Measurements from ENCODE around the gene SLC12A4.
"Not testable (repeated sequence)": the region's sequence is repeated elsewhere in the genome, so short reads cannot be mapped to it uniquely, and the experiment has no call there.

SLC12A4 gene

DNA sequence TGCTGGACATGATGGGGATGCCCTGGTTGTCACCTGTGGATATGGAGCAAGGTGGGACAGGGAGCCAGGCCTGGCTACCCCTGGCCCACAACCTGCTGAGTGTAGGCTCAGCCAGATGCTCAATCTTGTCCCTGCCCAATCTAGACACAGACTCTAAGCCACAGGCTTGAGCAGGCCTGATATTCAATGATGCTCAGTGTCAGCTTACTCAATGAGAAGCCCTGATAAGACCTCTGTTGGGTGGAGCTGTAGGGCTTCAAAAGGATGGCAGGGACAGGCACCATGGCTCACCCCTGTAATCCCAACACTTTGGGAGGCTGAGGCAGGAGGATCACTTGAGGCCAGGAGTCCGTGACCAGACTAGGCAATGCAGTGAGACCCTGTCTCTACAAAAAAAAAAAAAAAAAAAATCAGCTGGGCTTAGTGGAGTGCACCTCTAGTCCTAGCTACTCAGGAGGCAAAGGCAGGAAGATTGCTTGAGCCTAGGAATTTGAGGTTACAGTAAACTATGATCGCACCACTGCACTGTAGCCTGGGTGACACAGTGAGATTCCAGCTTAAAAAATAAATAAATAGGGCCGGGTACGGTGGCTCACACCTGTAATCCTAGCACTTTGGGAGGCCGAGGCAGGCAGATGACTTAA is 27.9 kb downstream of the SLC12A4 start:
- DNase-seq, result no peak

DNA sequence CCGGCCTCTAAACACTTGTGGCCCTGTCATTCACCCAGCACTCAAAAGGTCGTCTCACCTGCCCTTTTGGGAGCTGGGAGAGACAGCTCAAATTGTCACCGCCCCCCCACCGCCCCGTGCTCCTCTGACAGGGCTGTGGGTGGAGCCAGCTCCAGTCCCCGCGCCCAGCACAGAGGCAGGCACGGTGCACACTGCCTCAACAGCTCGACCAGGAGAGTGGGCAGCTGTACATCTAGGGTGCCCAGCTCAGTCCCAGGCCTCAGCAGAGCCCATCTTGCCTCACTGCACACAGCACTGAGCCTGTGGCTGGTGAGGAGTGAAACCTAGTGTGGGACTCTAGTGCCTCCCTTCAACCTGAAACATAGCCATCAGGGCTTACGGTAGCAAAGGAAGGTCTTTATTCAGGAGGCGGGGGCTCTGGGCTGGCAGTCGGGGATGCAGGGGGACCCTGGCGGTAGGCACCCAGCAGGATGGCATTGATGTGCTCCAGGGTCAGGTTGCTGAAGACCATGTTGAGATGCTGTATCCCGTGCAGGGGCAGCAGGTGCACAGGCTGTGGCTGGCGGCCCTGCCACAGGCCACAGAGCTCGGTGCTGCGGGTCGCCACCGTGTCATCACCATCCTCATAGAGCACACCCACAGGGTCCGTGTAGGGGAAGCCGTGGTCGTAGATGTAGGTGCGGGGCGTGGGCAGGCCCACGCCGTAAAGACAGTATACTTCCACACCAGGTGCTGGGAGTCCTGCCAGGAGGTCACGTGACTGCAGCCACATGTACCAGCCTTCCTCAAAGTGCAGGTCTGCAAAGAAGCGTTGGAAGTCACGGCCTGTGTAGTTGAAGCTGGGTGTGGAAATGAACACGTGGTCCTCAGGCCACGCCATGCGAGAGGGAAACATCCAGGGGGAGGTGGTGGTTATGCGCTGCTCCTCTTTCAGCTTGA is 28.7 kb downstream of the SLC12A4 start:
- DNase-seq, result no peak

DNA sequence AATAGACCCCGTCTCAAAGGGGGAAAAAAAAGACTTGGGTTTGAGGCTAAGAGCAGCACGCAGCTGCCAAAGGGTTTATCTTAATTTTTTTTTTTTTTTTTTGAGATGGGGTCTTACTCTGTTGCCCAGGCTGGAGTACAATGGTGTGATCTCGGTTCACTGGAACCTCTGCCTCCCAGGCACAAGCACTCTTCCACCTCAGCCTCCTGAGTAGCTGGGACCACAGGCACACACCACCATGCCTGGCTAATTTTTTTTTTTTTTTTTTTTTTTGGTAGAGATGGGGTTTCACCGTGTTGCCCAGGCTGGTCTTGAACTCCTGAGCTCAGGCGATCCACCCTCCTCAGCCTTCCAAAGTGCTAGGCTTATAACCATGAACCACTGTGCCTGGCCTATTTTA is 30.7 kb downstream of the SLC12A4 start:
- not testable (repeated sequence) for DNase-seq

DNA sequence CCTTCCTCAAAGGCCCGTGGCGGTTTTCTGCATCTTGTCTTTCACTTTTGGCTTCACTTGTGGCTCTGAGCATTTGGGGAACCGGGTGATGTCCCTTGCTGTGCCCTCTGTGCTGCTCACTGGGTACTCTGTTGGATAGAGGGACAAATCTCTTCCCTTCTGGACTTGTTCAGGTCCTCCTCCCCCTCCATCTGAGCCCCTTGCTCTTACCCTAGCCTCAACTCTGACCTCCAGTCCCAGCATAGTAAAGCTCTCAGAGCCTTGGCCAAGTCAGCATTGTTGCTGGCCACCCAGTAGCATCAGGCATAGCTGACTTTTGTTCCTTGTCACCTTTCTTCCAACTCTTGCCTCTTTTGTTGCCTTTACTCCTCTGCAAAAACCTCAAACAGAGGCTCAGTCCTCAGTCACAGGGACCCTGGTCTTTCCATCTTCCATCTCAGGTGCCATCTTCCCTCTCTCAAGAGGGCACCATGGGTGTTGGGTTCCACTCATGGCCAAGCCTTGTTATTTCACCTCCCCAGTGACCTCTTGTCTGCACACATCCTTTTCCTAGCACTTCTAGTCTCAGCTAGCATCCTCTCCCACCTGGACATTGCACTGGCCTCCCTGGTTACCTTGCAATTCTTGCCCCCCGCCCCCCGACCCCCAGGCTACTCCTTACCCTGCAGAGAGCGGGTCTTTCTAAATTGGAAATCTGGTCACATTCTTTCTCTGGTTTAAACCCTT is 31.4 kb downstream of the SLC12A4 start:
- DNase-seq, result no peak

DNA sequence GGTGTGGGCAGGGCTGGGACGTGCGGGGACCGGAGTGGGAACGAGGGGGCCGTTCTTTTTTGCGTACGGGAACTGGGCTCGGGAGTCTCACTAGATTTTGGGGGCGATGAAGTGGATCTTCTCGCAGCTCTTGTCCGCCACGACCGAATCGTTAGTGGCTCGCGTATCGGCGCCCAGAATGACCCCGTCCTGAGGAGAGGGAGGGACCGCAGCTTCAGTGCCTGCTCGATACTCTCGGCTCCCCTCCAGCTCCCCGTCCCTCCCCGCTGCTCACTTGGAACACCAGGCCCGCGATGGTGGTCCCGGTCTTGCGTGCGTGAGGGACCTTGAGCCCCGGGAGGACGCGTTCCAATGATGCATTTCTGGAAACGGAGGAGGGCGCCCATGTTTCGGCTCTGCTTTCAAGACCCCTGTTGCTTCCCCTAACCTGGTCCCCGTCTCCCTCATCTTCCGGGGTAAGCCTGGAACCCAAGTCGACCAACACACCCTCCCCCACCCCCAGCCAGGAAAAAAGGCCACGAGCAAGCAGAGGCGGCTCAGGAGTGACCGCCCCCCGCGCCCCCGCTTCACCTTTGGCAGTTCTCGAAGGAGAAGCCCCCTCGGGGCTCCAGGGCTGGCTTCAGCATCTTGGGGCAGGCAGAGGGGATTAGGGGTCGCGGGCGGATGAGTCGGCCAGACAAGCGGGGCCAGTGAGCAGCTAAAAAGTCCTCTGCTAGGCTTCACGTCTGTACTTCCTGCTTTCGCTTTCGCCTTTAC is 32.1 kb downstream of the SLC12A4 start, which contains the start of gene PSMB10:
PSMB10 (minus strand) TSS at position 727 of the 756 bp plus-strand sequence; CDS start at position 626, 101 bp downstream.
- peak; percentile 11 for DNase-seq

DNA sequence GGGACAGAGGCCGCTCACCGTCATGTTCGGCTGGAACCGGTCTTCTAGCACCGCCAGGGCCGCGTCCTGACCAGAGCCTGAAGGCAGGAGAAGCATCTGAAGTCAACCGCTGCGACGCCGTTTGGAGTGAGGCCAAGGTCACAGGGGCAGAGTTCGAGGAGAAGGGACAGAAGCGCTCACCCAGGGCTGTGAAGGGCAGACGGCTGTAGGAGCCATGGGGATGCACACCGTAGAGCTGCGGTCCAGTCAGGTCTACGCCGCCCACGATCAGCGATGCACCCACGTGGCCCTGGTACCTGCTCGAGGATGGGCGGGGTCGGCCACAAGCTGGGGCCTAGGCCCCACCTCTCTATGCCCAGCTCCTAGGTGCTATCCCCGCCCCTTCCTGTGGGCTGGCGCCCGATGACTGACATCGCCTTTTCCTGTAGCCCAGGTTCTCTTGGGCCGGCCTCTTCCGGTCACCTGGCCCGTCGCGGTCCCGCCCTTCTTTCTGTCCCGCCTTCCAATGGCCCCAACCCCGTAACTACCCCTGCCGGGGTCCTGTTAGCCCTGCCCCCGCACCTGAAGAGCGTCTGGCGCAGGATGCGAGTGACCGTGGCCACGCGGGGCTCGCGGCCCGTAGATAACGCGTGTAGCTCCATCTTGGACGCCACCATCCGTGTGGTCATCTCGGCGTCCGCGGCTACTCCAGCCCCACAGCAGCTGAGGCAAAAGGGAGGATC is 32.9 kb downstream of the SLC12A4 start:
- DNase-seq, result peak; percentile 90

DNA sequence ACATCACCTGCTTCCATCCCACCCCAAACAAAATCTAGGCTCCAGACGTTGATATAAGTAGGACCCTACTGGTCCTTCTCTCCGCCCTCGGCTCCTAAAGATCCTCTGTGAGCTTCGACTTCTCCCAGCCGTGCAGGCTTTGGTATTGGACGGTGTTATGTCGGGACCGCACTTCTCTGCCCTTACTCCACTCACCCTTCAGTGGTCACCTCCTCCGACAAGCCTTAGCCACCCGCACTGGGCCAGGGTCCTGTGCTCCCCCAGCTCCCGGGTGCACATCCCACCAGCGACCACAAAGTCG is 33.4 kb downstream of the SLC12A4 start:
- no peak for DNase-seq

DNA sequence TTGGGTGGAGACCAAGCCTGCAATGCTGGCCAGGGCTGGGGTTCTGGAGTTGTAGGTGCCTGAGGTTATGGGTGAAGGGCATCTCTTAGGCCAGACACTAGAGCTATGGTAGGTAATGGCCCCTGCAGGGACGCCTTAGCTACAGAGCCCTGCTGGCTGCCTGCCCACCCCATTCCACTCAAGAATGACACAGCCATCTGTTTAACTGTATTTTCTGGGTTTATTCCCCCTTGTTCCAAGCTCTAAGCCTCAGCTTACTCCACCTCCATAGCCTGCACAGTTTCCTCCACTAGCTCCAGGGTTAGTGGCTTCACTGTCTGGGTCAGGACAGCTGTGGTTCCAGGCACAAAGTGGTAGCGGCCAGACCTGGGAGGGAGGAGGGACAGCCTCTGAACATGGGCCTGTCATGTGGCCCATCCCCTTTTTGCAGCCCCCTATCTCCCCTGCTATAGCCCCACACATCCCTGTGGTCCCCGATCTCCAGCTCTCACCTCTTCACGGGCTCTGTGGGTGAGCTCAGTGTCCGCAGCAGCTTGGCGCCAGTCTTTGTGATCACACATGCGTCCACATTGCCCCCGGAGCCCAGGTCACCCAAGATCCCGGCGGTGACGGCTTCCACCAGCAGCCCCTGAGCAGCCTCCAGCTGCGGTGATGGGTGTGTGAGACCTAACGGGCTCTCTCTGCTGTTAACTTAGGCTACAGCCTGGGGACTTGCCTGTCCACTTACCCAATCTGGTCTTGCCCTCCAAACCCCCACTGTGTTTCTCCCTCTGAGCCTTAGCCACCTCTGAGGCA is 33.9 kb downstream of the SLC12A4 start:
- DNase-seq, result no peak

DNA sequence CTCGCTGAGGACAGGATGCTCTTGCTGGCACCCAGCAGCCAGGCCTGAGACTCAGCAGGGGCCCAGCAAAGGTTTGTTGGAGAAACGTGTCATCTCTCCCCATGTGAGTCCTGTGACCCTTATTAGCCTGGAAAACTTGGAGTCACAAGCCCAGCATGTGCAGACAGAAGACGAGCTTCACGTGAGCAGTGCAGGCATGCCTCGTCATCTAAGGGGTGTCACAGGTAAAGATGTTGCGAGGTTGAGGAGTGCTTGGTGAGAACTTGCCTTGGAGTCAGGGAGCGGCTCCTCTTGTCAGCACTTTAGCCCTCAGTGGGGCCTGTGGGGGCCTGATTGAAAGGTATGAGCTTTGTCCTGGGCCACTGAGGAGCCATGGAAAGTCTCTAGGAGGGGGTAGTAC is 34.6 kb downstream of the SLC12A4 start:
- no peak for DNase-seq

DNA sequence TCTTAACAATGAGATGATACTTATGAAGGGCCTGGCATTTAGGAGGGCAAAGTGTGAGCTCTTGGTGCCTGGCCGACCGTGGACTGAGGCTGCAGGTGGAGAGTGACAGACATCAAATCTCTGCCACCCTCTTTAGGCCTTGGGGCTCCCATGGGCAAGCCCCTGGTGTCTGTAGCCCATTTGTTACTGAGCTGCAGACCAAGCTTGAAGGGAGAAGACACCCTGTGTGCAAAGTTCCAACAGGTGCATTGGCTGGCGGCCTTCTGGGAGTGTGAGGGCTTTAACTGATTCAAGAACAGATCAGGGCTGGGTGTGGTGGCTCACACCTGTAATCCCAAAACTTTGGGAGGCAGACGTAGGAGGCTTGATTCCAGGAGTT is 36.0 kb downstream of the SLC12A4 start:
- no peak for DNase-seq

DNA sequence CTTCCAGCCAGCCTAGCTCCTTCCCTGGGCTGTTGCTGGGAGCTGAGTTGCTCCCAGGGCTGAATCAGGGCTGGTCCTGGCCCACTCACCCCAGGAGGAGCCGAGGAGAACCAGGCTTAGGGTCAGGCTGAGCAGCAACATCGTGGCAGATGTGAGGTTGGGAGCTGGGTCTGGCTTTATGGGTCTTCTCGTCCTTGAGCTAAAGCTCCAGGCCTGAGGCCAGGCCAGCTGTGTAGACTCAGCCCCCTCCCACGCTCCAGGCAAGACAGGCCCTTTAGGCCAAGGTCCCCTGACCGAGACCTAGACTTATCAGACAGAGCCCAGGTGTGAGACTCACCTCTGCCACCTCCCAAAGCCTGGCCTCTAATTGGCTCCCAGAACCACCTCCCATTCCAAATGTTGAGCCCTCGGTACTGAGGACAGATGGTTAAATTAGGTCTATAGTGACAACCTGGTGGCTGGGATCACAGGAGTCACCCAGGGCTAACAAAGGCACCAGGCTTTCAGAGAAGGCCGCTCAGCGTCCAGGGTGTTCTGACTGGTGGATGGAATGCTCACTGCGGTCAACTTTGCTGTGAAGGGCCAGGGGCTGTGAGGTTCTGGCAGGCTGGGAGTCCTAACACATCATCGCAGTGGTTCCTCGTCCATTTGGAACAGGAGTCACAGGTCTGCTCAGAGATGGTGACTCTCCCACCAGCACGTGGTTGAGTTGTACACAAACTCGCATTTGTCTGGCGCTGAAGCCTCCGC is 36.5 kb downstream of the SLC12A4 start, which contains the start of gene CTRL:
CTRL (minus strand) TSS at position 151 of the 750 bp plus-strand sequence; CDS start at position 141, 10 bp downstream.
- DNase-seq, result no peak

DNA sequence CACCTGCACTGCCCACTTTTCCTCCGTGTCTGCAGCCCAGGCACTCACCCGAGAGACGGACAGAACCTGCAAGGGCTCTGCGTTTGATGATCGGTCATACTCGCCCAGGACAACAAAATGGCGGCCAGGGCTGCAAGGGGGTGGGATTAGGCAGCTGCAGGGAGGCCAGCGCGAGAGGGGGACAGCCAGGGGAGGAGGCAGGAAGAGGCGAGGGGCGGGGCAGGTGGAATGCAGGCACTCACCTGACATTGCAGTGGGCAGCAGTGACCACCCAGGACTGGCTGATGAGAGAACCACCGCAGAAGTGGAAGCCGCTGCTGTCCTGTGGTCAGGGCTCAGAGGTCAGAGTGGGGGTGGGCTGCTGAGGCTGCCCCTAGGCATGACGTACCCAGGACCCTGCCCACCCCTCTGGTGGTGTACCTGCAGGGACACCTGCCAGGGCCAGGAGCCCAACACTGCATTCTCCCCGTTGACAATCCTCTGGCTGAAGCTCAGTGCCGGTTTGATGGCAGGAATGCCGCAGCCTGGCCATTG is 37.7 kb downstream of the SLC12A4 start:
- DNase-seq, result no peak

DNA sequence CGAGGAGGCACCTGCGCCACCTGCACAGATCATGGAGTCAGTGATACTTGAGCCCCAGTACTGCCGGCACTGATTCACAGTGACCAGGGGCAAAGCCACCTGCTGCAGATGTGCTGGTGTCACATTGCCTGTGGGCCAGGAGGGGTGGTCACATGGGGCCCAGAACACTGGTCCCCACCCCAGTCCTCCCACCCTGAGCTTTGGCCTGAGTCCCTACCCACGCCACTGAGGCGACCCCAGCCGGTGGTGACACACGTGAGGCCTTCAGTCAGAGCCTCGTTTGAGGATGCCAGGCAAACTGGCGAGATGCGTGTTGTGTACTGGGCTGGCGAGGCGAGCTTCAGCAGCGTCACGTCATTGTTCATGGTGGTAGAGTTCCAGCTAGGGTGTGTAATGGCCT is 38.2 kb downstream of the SLC12A4 start:
- no peak for DNase-seq

DNA sequence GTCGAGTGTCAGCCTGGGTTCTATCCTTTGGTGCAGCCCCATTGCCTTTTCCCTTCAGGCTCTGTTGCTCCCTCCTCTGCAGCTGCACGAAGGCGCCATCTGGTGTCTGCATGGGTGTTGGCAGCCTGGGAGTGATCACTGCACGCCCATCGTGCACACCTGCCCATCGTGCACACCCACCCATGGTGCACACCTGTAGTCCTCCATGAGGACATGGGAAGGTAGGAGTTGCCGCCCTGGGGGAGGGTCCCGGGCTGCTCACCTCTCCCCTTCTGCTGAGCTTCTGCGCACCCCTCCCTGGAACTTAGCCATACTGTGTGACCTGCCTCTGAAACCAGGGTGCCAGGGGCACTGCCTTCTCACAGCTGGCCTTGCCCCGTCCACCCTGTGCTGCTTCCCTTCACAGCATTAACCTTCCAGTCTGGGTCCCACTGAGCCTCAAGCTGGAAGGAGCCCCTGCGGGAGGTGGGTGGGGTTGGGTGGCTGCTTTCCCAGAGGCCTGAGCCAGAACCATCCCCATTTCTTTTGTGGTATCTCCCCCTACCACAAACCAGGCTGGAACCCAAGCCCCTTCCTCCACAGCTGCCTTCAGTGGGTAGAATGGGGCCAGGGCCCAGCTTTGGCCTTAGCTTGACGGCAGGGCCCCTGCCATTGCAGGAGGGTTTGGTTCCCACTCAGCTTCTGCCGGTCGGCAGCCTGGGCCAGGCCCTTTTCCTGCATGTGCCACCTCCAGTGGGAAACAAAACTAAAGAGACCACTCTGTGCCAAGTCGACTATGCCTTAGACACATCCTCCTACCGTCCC is 39.7 kb downstream of the SLC12A4 start:
- peak; percentile 46 for DNase-seq

DNA sequence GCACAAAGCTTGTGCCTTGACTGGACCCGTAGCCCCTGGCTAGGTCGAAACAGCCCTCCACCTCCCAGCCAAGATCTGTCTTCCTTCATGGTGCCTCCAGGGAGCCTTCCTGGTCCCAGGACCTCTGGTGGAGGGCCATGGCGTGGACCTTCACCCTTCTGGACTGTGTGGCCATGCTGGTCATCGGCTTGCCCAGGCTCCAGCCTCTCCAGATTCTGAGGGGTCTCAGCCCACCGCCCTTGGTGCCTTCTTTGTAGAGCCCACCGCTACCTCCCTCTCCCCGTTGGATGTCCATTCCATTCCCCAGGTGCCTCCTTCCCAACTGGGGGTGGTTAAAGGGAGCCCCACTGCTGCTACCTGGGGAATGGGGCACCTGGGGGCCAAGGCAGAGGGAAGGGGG is 40.3 kb downstream of the SLC12A4 start:
- no peak for DNase-seq

DNA sequence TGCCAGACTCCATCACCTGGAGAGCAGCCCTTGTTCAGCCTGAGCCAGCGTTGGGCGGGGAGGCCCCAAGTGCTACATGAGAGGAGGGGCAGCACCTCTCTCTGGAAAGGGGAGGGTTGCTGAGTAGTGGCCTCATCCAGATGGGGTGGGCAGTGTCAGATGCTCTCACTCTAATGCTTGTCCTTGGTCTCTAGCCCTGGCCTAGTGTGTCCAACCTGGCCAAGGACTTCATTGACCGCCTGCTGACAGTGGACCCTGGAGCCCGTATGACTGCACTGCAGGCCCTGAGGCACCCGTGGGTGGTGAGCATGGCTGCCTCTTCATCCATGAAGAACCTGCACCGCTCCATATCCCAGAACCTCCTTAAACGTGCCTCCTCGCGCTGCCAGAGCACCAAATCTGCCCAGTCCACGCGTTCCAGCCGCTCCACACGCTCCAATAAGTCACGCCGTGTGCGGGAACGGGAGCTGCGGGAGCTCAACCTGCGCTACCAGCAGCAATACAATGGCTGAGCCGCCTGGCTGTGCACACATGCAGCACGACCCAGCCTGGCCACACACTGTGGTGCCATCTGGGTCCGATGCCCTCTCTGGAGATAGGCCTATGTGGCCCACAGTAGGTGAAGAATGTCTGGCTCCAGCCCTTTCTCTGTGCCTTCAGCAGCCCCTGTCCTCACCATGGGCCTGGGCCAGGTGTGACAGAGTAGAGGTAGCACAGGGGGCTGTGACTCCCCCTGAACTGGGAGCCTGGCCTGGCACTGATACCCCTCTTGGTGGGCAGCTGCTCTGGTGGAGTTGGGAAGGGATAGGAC is 41.1 kb downstream of the SLC12A4 start:
- DNase-seq, result no peak

DNA sequence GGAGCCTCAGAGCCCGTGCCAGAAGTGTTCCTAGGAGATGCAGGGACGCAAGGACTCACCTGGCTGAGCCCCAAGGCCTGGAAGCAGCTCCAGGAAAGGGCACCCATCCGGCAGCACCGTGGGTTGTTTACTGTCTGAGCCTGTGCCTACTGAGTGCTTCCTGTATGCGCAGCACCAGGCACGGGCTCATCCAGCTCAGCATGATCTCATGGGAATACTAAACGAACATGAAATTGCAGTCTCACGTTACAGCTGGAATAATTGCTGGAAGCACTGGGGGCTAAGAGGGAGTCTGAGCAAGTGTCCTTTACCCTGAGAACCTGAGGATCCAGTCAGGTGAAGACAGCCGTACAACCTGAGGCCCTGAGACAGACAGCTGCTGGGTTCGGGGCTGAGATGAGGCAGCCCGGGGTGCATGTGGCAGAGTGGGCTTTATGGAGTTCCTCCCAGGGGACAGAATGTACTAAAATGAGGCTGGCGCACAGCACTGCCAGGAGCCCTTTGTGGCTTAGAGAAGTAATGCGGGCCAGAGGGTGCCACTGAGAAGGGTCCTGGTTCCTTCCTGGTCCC is 42.2 kb downstream of the SLC12A4 start:
- DNase-seq, result peak; percentile 44

Data from NCI-H1694 treated with DMSO at 0.1 percent for 48 hours (cell line).